GM18517 (cell line): Measurements from ENCODE around the gene LIPE.

Experiments used
- ATAC-seq: cut with Tn5 transposase; IDR thresholded peaks from one replicate; pipeline ENCODE4 v1.9.1; 2021; ENCODE audit warnings: mild to moderate bottlenecking, moderate library complexity; ENCODE audit not compliant: unreplicated experiment

The LIPE gene

GRCh38 chr19:42386974-42387707, 40.0 kb downstream of the LIPE start:
- ATAC-seq: no peak

- no peak for ATAC-seq
These were observed 47.0 kb downstream of the LIPE start for GRCh38 chr19:42380155-42380554.

- ATAC-seq: no peak
These were observed 48.7 kb downstream of the LIPE start for GRCh38 chr19:42378225-42379215.

- no peak for ATAC-seq
These were observed 51.0 kb downstream of the LIPE start for GRCh38 chr19:42376177-42376555.

GRCh38 chr19:42375415-42376176, 51.6 kb downstream of the LIPE start:
- ATAC-seq: no peak

- no peak for ATAC-seq
These were observed 52.3 kb downstream of the LIPE start for GRCh38 chr19:42374826-42375376.

GRCh38 chr19:42370626-42371175, 56.5 kb downstream of the LIPE start:
- no peak for ATAC-seq

GRCh38 chr19:42370068-42370520, 57.1 kb downstream of the LIPE start:
- no peak for ATAC-seq

- no peak for ATAC-seq
These were observed 57.6 kb downstream of the LIPE start for GRCh38 chr19:42369433-42370067.

GRCh38 chr19:42368765-42369164, 58.4 kb downstream of the LIPE start:
- ATAC-seq: no peak

GRCh38 chr19:42368360-42368759, 58.8 kb downstream of the LIPE start:
- no peak for ATAC-seq

GRCh38 chr19:42367929-42368328, 59.3 kb downstream of the LIPE start:
- ATAC-seq: no peak

GRCh38 chr19:42366673-42367072, 60.5 kb downstream of the LIPE start:
- ATAC-seq: no peak

GRCh38 chr19:42363614-42364346, 63.4 kb downstream of the LIPE start:
- ATAC-seq: no peak

- no peak for ATAC-seq
These were observed 64.2 kb downstream of the LIPE start for GRCh38 chr19:42362891-42363440.

- ATAC-seq: no peak
These were observed 64.8 kb downstream of the LIPE start for GRCh38 chr19:42362342-42362741.

- no peak for ATAC-seq
These were observed 65.7 kb downstream of the LIPE start for GRCh38 chr19:42361545-42361910.

GRCh38 chr19:42360787-42361544, 66.2 kb downstream of the LIPE start:
- ATAC-seq: no peak
